HL-60 (cell line): ENCODE data around the gene RCC1.
"Not testable (repeated sequence)": the region's sequence is repeated elsewhere in the genome, so short reads cannot be mapped to it uniquely, and the experiment has no call there.

Experiments used
- DNase-seq, 2 experiments: peaks; one replicate each; pipeline ENCODE4 v3.0.0-alpha.2; 2010 to 2020; ENCODE audit warnings: low read depth in 1 of 2, low spot score in 1 of 2
- H3K27ac ChIP-seq: fragments of 250-450 bp; sonication (Bioruptor Pico); replicated peaks from 2 replicates; pipeline ENCODE4 v1.5.1; 2020; ENCODE audit warnings: mild to moderate bottlenecking, moderate library complexity
- H3K27me3 ChIP-seq: fragments of 250-450 bp; sonication (Bioruptor Pico); 2 replicates; pipeline ENCODE4 v1.5.1; 2021; ENCODE audit warnings: mild to moderate bottlenecking, moderate library complexity; ENCODE audit not compliant: insufficient read depth, poor library complexity, severe bottlenecking
- H3K4me3 ChIP-seq: replicated peaks from 2 replicates; pipeline ENCODE4 v1.5.1; 2011; ENCODE audit warnings: mild to moderate bottlenecking, control low read depth, low read length; ENCODE audit not compliant: insufficient read depth
- CTCF ChIP-seq: IDR thresholded peaks from one replicate; pipeline ENCODE4 v1.5.1; 2011; ENCODE audit warnings: low read length, control low read depth, inconsistent platforms; ENCODE audit not compliant: insufficient read depth
- GABPA ChIP-seq: IDR thresholded peaks from 2 replicates; pipeline ENCODE4 v1.6.1; 2012; ENCODE audit warnings: low read depth
- POLR2AphosphoS5 ChIP-seq: IDR thresholded peaks from 2 replicates; pipeline ENCODE4 v1.6.1; 2012; ENCODE audit warnings: low read depth
- REST ChIP-seq: IDR thresholded peaks from 2 replicates; pipeline ENCODE4 v1.6.1; 2012; ENCODE audit warnings: low read depth; ENCODE audit not compliant: insufficient replicate concordance
- SPI1 ChIP-seq: IDR thresholded peaks from 2 replicates; pipeline ENCODE4 v1.6.1; 2012; ENCODE audit warnings: low read depth, mild to moderate bottlenecking, borderline replicate concordance

RCC1 gene

DNA sequence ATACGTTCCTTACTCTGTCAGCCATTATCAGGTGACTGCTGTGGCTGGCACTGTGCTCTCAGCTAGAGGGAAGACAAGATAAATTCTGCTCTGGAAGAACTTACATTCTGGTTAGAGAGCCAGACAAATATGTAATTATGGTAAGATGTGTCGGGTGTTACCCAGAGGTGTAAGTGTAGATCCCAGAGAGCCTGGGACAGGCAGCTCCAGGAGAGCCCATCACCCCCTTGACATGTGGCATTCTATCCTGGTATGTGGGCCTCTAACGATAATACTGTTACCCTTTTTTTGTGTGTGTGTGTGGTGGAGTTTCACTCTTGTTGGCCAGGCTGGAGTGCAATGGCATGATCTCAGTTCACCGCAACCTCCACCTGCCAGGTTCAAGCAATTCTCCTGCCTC lies 66.1 kb downstream of the RCC1 start:
- no peak for DNase-seq
- Histone ChIP-seq H3K27me3 (no peaks in the 10 kb centered on the region), H3K27ac (no peak overlapping the region), H3K4me3 (no peak overlapping the region)
- no peak for TF ChIP-seq GABPA
- no peak for TF ChIP-seq REST
- no peak for TF ChIP-seq POLR2AphosphoS5
- no peak for TF ChIP-seq SPI1
- no peak for TF ChIP-seq CTCF

DNA sequence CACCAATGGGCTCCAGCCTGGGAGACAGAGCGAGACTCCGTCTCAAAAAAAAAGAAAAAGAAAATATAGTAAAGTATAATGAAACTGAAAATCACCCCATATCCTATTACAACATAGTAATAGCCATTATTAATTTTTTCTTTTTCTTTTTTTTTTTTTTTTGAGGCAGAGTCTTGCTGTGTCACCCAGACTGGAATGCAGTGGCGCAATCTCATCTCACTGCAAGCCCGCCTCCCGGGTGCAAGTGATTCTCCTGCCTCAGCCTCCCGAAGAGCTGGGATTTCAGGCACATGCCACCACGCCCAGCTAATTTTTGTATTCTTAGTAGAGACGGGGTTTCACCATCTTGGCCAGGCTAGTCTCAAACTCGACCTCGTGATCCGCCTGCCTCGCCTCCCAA lies 67.0 kb downstream of the RCC1 start:
- H3K4me3 ChIP-seq, H3K27ac ChIP-seq, DNase-seq, H3K27me3 ChIP-seq: not testable (repeated sequence)

GRCh38 chr1:28573564-28573963 lies 67.7 kb downstream of the RCC1 start:
- Histone ChIP-seq H3K27me3 (no peaks in the 10 kb centered on the region), H3K27ac (no peak overlapping the region), H3K4me3 (no peak overlapping the region)
- TF ChIP-seq POLR2AphosphoS5 (no peak), SPI1 (no peak), REST (no peak), GABPA (no peak), CTCF (no peak)
- no peak for DNase-seq

- no peak overlapping the region for H3K27ac ChIP-seq
These were observed 71.3 kb downstream of the RCC1 start for GRCh38 chr1:28577052-28577678.

More at GRCh38 chr1:28577052-28577678, 71.3 kb downstream of the RCC1 start:
- TF ChIP-seq SPI1 = no peak
- TF ChIP-seq POLR2AphosphoS5 = peak; percentile 82
- no peak for TF ChIP-seq GABPA
- no peak for TF ChIP-seq REST
- H3K4me3 ChIP-seq = no peak overlapping the region
- no peaks in the 10 kb centered on the region for H3K27me3 ChIP-seq
- DNase-seq = peak; percentile 4 to 51
